ENCODE measurements around the gene LITAF. TPM values are rescaled to one million over a fixed set of nuclear protein-coding genes. Genes with fewer than 3 reads are reported as not detected.

Gene LITAF
- total RNA-seq, 1 experiment from 2014 or later, result 73.0 TPM

GRCh38 chr16:11554053-11554452 is 32.7 kb downstream of the LITAF start (continued):
- TF ChIP-seq FOXP1 (CRISPR knock-in tag; IDR thresholded peaks at IDR 0.05; ENCODE audit: borderline replicate concordance) (no peak), SOX15 (CRISPR knock-in tag; IDR thresholded peaks at IDR 0.05) (no peak), ZNF232 (CRISPR knock-in tag; IDR thresholded peaks at IDR 0.05) (no peak), ATF6 (CRISPR knock-in tag; IDR thresholded peaks at IDR 0.05) (no peak), AFF4 (CRISPR knock-in tag; IDR thresholded peaks at IDR 0.05; ENCODE audit: borderline replicate concordance) (no peak), PRDM15 (CRISPR knock-in tag; IDR thresholded peaks at IDR 0.05) (no peak), ATF3 (CRISPR knock-in tag; conservative IDR thresholded peaks at IDR 0.05) (no peak), ELF4 (CRISPR knock-in tag; IDR thresholded peaks at IDR 0.05; ENCODE audit: low read depth) (no peak)

GRCh38 chr16:11553371-11553770 is 33.3 kb downstream of the LITAF start:
- H3K9me3 Mint-ChIP-seq, result peaks cover 23% of the 10 kb centered on the region
- peaks cover 52% of the 10 kb centered on the region for H3K36me3 Mint-ChIP-seq
- no peak for DNase-seq (ENCODE audit: low spot score)
- no peaks in the 10 kb centered on the region for H3K27me3 Mint-ChIP-seq (ENCODE audit: low read depth)
- POLR2A ChIA-PET, result no interaction called here
- 0 out of 2 replicates have a peak overlapping the region, but pooled peaks have one; percentile 28 for H3K27ac Mint-ChIP-seq
- CTCF ChIA-PET, result no interaction called here
- no peak for ATAC-seq
- no peak overlapping the region for H3K4me3 Mint-ChIP-seq
- H3K4me1 Mint-ChIP-seq, result 0 out of 2 replicates have a peak, but pooled peaks cover 3% of the 10 kb centered on the region
- TF ChIP-seq IRF2 (CRISPR knock-in tag; IDR thresholded peaks at IDR 0.05; ENCODE audit: borderline replicate concordance, low read depth), result no peak
- TF ChIP-seq ARID4B (CRISPR knock-in tag; IDR thresholded peaks at IDR 0.05; ENCODE audit: borderline replicate concordance), result no peak
- TF ChIP-seq ZNF232 (CRISPR knock-in tag; IDR thresholded peaks at IDR 0.05), result no peak
- no peak for TF ChIP-seq TCF7 (CRISPR knock-in tag; IDR thresholded peaks at IDR 0.05; ENCODE audit: low read depth)
- no peak for TF ChIP-seq ATF6 (CRISPR knock-in tag; IDR thresholded peaks at IDR 0.05)
- TF ChIP-seq OVOL2 (CRISPR knock-in tag; IDR thresholded peaks at IDR 0.05; ENCODE audit: borderline replicate concordance), result no peak
- TF ChIP-seq CTCF (IDR thresholded peaks at IDR 0.05), result no peak
- no peak for TF ChIP-seq E2F5 (CRISPR knock-in tag; IDR thresholded peaks at IDR 0.05)
- no peak for TF ChIP-seq ELF4 (CRISPR knock-in tag; IDR thresholded peaks at IDR 0.05; ENCODE audit: low read depth)
- no peak for TF ChIP-seq SOX15 (CRISPR knock-in tag; IDR thresholded peaks at IDR 0.05)
